HUES6 (cell line): Measurements from ENCODE around the gene NABP2.
"Not testable (repeated sequence)": the region's sequence is repeated elsewhere in the genome, so short reads cannot be mapped to it uniquely, and the experiment has no call there.

Experiments
- H3K27ac ChIP-seq: 2 replicates; pipeline ENCODE4 v1.7.0; 2013; ENCODE audit warnings: low read depth, mild to moderate bottlenecking, low read length, inconsistent platforms
- H3K27me3 ChIP-seq: 2 replicates; pipeline ENCODE4 v1.6.1; 2013; ENCODE audit warnings: low read length; ENCODE audit not compliant: control insufficient read depth, insufficient read depth
- H3K36me3 ChIP-seq: 2 replicates; pipeline ENCODE4 v1.6.1; 2013; ENCODE audit warnings: low read length; ENCODE audit not compliant: control insufficient read depth, insufficient read depth
- H3K4me1 ChIP-seq: 2 replicates; pipeline ENCODE4 v1.6.1; 2013; ENCODE audit warnings: low read length; ENCODE audit not compliant: control insufficient read depth, insufficient read depth
- H3K4me3 ChIP-seq: 2 replicates; pipeline ENCODE4 v1.5.1; 2013; ENCODE audit warnings: low read depth, low read length
- H3K9ac ChIP-seq: one replicate; pipeline ENCODE4 v1.6.1; 2013; ENCODE audit warnings: mild to moderate bottlenecking, low read length
- H3K9me3 ChIP-seq: 2 replicates; pipeline ENCODE4 v1.6.1; 2013; ENCODE audit warnings: low read depth, low read length; ENCODE audit not compliant: control insufficient read depth, insufficient read depth

NABP2 gene

DNA sequence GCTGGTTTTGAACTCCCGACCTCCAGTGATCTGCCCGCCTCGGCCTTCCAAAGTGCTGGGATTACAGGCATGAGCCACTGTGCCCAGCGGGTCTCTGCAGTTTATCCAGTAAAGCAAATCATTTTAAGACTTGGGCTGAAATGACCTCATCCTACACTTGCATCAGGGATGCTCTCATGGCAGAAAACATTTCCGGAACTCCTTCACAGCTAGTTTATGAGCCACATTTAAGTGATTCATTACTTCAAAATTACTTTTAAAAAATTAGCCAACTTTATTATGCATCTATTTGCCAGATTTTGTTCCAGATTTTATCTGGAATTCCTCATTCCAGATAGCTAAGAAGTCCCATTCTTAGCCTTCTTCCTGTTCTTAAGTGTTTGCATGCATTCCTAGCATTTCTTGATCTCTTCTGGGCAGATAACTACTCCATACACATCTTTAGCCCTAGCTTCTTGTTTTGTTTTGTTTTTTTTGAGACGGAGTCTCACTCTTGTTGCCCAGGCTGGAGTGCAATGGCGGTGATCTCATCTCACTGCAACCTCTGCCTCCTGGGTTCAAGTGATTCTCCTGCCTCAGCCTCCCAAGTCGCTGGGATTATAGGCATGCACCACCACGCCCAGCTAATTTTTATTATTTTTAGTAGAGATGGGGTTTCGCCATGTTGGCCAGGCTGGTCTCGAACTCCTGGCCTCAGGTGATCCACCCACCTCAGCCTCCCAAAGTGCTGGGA is 27.2 kb upstream of the NABP2 start:
- H3K27ac ChIP-seq: peak overlapping the region; percentile 6; the same call in 1 of the 2 replicates
- not testable (repeated sequence) for H3K36me3 ChIP-seq, H3K9me3 ChIP-seq, H3K27me3 ChIP-seq, H3K9ac ChIP-seq, H3K4me3 ChIP-seq
- H3K4me1 ChIP-seq: peaks cover 17% of the 10 kb centered on the region; the same call in 1 of the 2 replicates

DNA sequence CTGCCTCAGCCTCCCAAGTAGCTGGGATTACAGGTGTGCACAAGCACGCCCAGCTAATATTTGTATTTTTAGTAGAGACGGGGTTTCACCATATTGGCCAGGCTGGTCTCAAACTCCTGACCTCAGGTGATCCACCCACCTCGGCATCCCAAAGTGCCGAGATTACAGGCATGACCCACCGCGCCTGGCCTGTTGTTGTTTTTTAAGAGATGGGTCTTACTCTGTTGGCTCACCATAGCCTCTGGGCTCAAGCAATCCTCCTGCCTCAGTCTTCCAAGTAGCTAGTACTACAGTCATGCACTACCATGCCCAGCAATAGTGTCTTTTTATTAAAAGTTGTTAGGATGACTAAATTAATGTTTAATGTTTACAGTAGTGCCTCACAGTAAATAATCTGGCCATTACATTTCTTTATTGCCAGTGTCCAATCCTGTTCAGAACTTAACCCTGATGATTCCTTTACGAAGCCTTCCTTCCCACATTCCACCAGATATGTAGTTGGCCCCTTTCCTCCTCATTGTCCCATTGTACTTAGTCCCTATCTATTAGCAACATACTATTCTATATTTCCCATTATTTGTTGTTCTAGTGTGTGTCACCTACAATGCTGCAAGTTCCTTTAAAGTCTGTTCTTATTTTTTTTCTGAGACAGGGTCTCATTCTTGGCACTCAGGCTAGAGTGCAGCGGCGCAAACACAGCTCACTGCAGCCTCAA is 26.1 kb upstream of the NABP2 start:
- no peaks in the 10 kb centered on the region for H3K36me3 ChIP-seq
- no peak overlapping the region for H3K27ac ChIP-seq
- peaks cover 17% of the 10 kb centered on the region; the same call in 1 of the 2 replicates for H3K4me1 ChIP-seq
- H3K9me3 ChIP-seq: no peaks in the 10 kb centered on the region
- no peaks in the 10 kb centered on the region for H3K27me3 ChIP-seq
- H3K9ac ChIP-seq: no peak overlapping the region
- H3K4me3 ChIP-seq: no peak overlapping the region

GRCh38 chr12:56198836-56199235 is 25.3 kb upstream of the NABP2 start:
- no peaks in the 10 kb centered on the region for H3K27me3 ChIP-seq
- no peaks in the 10 kb centered on the region for H3K9me3 ChIP-seq
- no peak overlapping the region for H3K4me3 ChIP-seq
- H3K9ac ChIP-seq: no peak overlapping the region
- H3K4me1 ChIP-seq: peaks cover 17% of the 10 kb centered on the region; the same call in 1 of the 2 replicates
- no peaks in the 10 kb centered on the region for H3K36me3 ChIP-seq
- no peak overlapping the region for H3K27ac ChIP-seq

DNA sequence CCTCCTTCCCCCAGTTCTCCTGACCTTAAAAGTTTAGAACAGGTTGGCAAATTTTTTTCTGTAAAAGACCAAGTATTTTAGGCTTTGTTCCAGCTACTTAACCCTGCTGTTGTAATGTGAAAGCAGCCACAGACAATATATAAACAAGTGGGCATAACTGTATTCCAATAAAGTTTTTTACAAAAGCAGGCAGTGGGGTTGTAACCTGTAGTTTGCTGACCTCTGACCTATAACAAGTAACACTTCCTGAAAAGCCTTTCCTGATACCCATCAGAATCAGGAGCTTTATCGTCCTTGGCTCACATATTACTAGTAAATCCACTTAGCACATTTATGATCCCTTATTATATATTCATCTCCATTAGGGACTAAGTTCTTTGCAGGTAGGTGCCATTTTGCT is 21.8 kb upstream of the NABP2 start:
- H3K4me1 ChIP-seq: peaks cover 13% of the 10 kb centered on the region; the same call in 1 of the 2 replicates
- no peak overlapping the region for H3K27ac ChIP-seq
- no peaks in the 10 kb centered on the region for H3K9me3 ChIP-seq
- peaks cover 30% of the 10 kb centered on the region for H3K36me3 ChIP-seq
- H3K27me3 ChIP-seq: no peaks in the 10 kb centered on the region
- no peak overlapping the region for H3K9ac ChIP-seq
- H3K4me3 ChIP-seq: no peak overlapping the region

GRCh38 chr12:56202838-56203237 is 21.3 kb upstream of the NABP2 start:
- no peaks in the 10 kb centered on the region for H3K27me3 ChIP-seq
- no peaks in the 10 kb centered on the region for H3K9me3 ChIP-seq
- H3K9ac ChIP-seq: no peak overlapping the region
- H3K36me3 ChIP-seq: peaks cover 35% of the 10 kb centered on the region
- H3K4me3 ChIP-seq: no peak overlapping the region
- no peak overlapping the region for H3K27ac ChIP-seq
- H3K4me1 ChIP-seq: peaks cover 13% of the 10 kb centered on the region; the same call in 1 of the 2 replicates

GRCh38 chr12:56204275-56204674 is 19.9 kb upstream of the NABP2 start:
- Histone ChIP-seq H3K27ac (no peak overlapping the region), H3K36me3 (peaks cover 46% of the 10 kb centered on the region), H3K4me1 (no peaks in the 10 kb centered on the region), H3K9me3 (no peaks in the 10 kb centered on the region), H3K4me3 (no peak overlapping the region), H3K9ac (no peak overlapping the region), H3K27me3 (no peaks in the 10 kb centered on the region)

- no peaks in the 10 kb centered on the region for H3K27me3 ChIP-seq
- no peaks in the 10 kb centered on the region for H3K4me1 ChIP-seq
- H3K9me3 ChIP-seq: no peaks in the 10 kb centered on the region
- no peak overlapping the region for H3K4me3 ChIP-seq
- no peak overlapping the region for H3K9ac ChIP-seq
- H3K27ac ChIP-seq: no peak overlapping the region
- peaks cover 55% of the 10 kb centered on the region for H3K36me3 ChIP-seq
Observed at GRCh38 chr12:56205445-56205844, 18.7 kb upstream of the NABP2 start.

DNA sequence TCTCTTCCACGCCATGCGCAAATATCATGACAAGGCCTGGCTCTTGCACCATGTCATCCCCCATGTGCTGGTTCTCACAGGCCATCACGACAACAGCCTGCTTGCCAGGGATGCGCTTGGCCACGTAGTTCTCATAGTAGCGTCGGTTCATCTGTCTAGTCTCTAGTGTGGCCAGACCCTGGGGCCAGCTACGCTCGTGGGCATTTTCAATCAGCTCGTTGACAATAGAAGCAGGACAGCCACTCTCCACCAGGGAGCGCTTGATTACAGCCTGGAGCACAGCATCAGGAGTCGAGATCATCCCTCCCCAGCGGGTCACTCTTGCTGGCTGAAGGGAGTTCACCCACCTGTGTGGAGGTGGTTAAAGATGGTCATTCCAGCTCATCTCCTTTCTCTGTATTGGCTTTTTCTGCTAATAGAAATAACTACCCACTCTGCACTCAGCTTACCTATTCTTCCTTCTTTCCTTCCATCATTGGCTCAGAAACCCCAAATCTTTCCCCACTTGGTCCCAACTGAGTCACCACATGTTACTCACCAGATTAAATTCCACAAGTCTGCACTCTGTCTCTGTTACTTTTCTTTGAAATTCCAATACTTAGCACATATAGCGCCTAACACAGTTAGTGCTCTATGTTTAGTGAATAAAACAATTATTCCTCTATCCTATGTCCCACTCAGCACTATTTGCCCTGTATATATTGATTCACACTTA is 17.5 kb upstream of the NABP2 start:
- no peak overlapping the region for H3K9ac ChIP-seq
- H3K9me3 ChIP-seq: no peaks in the 10 kb centered on the region
- H3K36me3 ChIP-seq: peaks cover 64% of the 10 kb centered on the region
- no peaks in the 10 kb centered on the region for H3K27me3 ChIP-seq
- H3K27ac ChIP-seq: no peak overlapping the region
- H3K4me3 ChIP-seq: no peak overlapping the region
- H3K4me1 ChIP-seq: no peaks in the 10 kb centered on the region

DNA sequence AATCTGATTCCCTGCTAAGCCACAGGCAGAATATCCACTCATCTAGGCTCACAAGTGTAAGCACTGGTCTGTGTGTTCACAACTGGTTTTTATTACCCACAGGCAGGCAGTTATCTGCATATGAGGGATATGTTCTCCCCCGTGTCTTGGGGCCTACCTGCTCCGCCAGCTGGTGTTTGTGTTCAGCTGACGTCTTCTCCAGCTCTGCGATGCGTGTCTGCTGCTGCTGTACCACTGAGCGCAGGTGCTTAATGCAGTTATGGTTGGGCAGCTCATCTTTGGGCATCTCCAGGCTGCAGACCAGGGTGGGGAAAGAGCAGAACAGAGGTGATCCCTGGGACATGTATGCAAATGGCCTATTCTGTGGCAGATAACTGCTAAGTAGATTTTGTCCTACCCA is 16.1 kb upstream of the NABP2 start:
- no peaks in the 10 kb centered on the region for H3K9me3 ChIP-seq
- H3K27ac ChIP-seq: no peak overlapping the region
- H3K4me1 ChIP-seq: no peaks in the 10 kb centered on the region
- H3K36me3 ChIP-seq: peaks cover 78% of the 10 kb centered on the region
- H3K9ac ChIP-seq: no peak overlapping the region
- H3K27me3 ChIP-seq: no peaks in the 10 kb centered on the region
- no peak overlapping the region for H3K4me3 ChIP-seq

- peaks cover 84% of the 10 kb centered on the region for H3K36me3 ChIP-seq
- no peak overlapping the region for H3K4me3 ChIP-seq
- no peaks in the 10 kb centered on the region for H3K9me3 ChIP-seq
- no peaks in the 10 kb centered on the region for H3K4me1 ChIP-seq
- H3K9ac ChIP-seq: no peak overlapping the region
- H3K27ac ChIP-seq: no peak overlapping the region
- H3K27me3 ChIP-seq: no peaks in the 10 kb centered on the region
Observed at GRCh38 chr12:56212361-56212760, 11.8 kb upstream of the NABP2 start.

GRCh38 chr12:56213878-56214277 is 10.3 kb upstream of the NABP2 start:
- Histone ChIP-seq H3K4me1 (no peaks in the 10 kb centered on the region), H3K36me3 (peaks cover 76% of the 10 kb centered on the region), H3K27ac (no peak overlapping the region), H3K9me3 (0 out of 2 replicates have a peak, but pooled peaks cover 5% of the 10 kb centered on the region), H3K9ac (no peak overlapping the region), H3K4me3 (no peak overlapping the region), H3K27me3 (no peaks in the 10 kb centered on the region)
